ENCODE results near the gene EFCAB14.
"Not testable (repeated sequence)": the region's sequence is repeated elsewhere in the genome, so short reads cannot be mapped to it uniquely, and the experiment has no call there.

GRCh38 chr1:46654698-46655097 lies 64.2 kb downstream of the EFCAB14 start:
- not testable (repeated sequence) for TF ChIP-seq EZH2 (IDR thresholded peaks at IDR 0.05); POLR2AphosphoS5 (IDR thresholded peaks at IDR 0.05; ENCODE audit: borderline replicate concordance, low read depth, low read length)

Measured in SK-N-MC (cell line).